Keratinocyte (primary cell): ENCODE data around the gene FOCAD. TPM values are rescaled to one million over a fixed set of nuclear protein-coding genes. Genes with fewer than 3 reads are reported as not detected.

Experiments
- DNase-seq: peaks from one replicate; pipeline ENCODE4 v3.0.0-alpha.2; 2011; ENCODE audit warnings: low read depth, missing footprints, low spot score
- FAIRE-seq: peaks from 2 replicates; lab custom pipeline; 2011; peaks lifted over from hg19 to GRCh38; lab: Jason Lieb, UNC
- H2AFZ ChIP-seq: 2 replicates; pipeline ENCODE4 v1.6.0; 2012; ENCODE audit warnings: low read length, control low read depth, inconsistent platforms; ENCODE audit not compliant: control insufficient read depth
- H3K27ac ChIP-seq: 2 replicates; pipeline ENCODE4 v1.5.1; 2011; ENCODE audit warnings: low read length; ENCODE audit not compliant: control insufficient read depth, insufficient read depth
- H3K27me3 ChIP-seq: 3 replicates; pipeline ENCODE4 v1.6.0; 2011; ENCODE audit warnings: low read length; ENCODE audit not compliant: control insufficient read depth, insufficient read depth; ENCODE audit errors: extremely low read depth
- H3K36me3 ChIP-seq, 2 experiments: 2 replicates in 1 of 2; 3 replicates in 1 of 2; pipeline ENCODE4 v1.5.1; 2011; ENCODE audit warnings: low read length in 2 of 2, mild to moderate bottlenecking in 1 of 2; ENCODE audit not compliant: control insufficient read depth in 2 of 2, insufficient read depth in 2 of 2; ENCODE audit errors: extremely low read depth in 1 of 2
- H3K4me1 ChIP-seq: 3 replicates; pipeline ENCODE4 v1.5.1; 2011; ENCODE audit warnings: low read length; ENCODE audit not compliant: control insufficient read depth, insufficient read depth; ENCODE audit errors: extremely low read depth
- H3K4me2 ChIP-seq: 3 replicates; pipeline ENCODE4 v1.6.0; 2011; ENCODE audit warnings: low read depth, low read length; ENCODE audit not compliant: control insufficient read depth, insufficient read depth; ENCODE audit errors: extremely low read depth
- H3K4me3 ChIP-seq, 3 experiments: fragments of 200-600 bp in 1 of 3; sonication (generic) in 1 of 3; 2 replicates in 2 of 3; 3 replicates in 1 of 3; pipeline ENCODE4 v1.5.1; 2011 to 2016; ENCODE audit warnings: low read length in 3 of 3, mild to moderate bottlenecking in 3 of 3, control low read depth in 2 of 3, inconsistent platforms in 1 of 3, low read depth in 1 of 3, mixed read lengths in 1 of 3, mixed run types in 1 of 3, moderate library complexity in 1 of 3; ENCODE audit not compliant: control insufficient read depth in 2 of 3, insufficient read depth in 2 of 3; ENCODE audit errors: extremely low read depth in 1 of 3
- H3K79me2 ChIP-seq: 2 replicates; pipeline ENCODE4 v1.6.0; 2012; ENCODE audit warnings: low read length; ENCODE audit not compliant: control insufficient read depth, insufficient read depth
- H3K9ac ChIP-seq: 3 replicates; pipeline ENCODE4 v1.6.0; 2011; ENCODE audit warnings: low read length; ENCODE audit not compliant: control insufficient read depth, insufficient read depth; ENCODE audit errors: extremely low read depth
- H3K9me1 ChIP-seq: 3 replicates; pipeline ENCODE4 v1.6.0; 2011; ENCODE audit warnings: low read length; ENCODE audit not compliant: control insufficient read depth, insufficient read depth; ENCODE audit errors: extremely low read depth
- H3K9me3 ChIP-seq: 2 replicates; pipeline ENCODE4 v1.5.1; 2012; ENCODE audit warnings: low read depth, low read length; ENCODE audit not compliant: control insufficient read depth
- H4K20me1 ChIP-seq: 3 replicates; pipeline ENCODE4 v1.6.0; 2011; ENCODE audit warnings: low read length; ENCODE audit not compliant: control insufficient read depth, insufficient read depth; ENCODE audit errors: extremely low read depth
- CTCF ChIP-seq, 3 experiments: IDR thresholded peaks in 1 of 3; conservative IDR thresholded peaks in 1 of 3; optimal IDR thresholded peaks in 1 of 3; 2 replicates in 2 of 3; 3 replicates in 1 of 3; pipeline versions ENCODE3 to v1.5.1; 2011; ENCODE audit warnings: low read length in 3 of 3, mild to moderate bottlenecking in 3 of 3, moderate library complexity in 2 of 3, control low read depth in 1 of 3, inconsistent platforms in 1 of 3; ENCODE audit not compliant: insufficient read depth in 2 of 3; ENCODE audit errors: extremely low read depth in 1 of 3
- EZH2 ChIP-seq: IDR thresholded peaks from one replicate; pipeline ENCODE4 v1.6.1; 2012; ENCODE audit warnings: inconsistent platforms, mild to moderate bottlenecking, low read length, moderate library complexity
- dilution Hi-C: fragments of 300-500 bp; cut with MboI; formaldehyde crosslinking; loops from one replicate; pipeline ENCODE4 v1.7.0; 2020; ENCODE audit warnings: low sequenced_read_pairs; ENCODE audit not compliant: extremely low pct_ligation_motif_present
- polyA plus RNA-seq, 5 experiments: library from polyadenylated mRNA; depleted of rRNA in 3 of 5; stranded (reverse) in 3 of 5; stranded (forward) in 1 of 5; unstranded in 1 of 5; fragments of >200 nt; gene quantifications; 1 replicate in 1 of 5; 2 replicates in 3 of 5; 3 replicates in 1 of 5; pipeline versions ENCODE4 v1.2.1 to v1.2.3, GENCODE V29; 2011 to 2012; ENCODE audit warnings: missing spikeins in 2 of 5, low read depth in 1 of 5, low replicate concordance in 1 of 5

The FOCAD gene
- polyA plus RNA-seq, 1 donor (not counting 4 experiments of a cell fraction or from before 2014, with no cell fraction given) = 33.1 TPM

GRCh38 chr9:20815923-20816703, 132.1 kb downstream of the FOCAD start:
- H3K79me2 ChIP-seq = no peaks in the 10 kb centered on the region

GRCh38 chr9:20823051-20823450, 139.0 kb downstream of the FOCAD start:
- Histone ChIP-seq H3K4me2 (no peak overlapping the region), H4K20me1 (no peaks in the 10 kb centered on the region), H3K9me1 (no peaks in the 10 kb centered on the region), H3K4me1 (no peaks in the 10 kb centered on the region), H3K27ac (no peak overlapping the region), H3K36me3 (no peaks in the 10 kb centered on the region), H2AFZ (no peak overlapping the region), H3K4me3 (no peak overlapping the region), H3K9ac (no peak overlapping the region), H3K9me3 (no peaks in the 10 kb centered on the region), H3K27me3 (no peaks in the 10 kb centered on the region), H3K79me2 (no peaks in the 10 kb centered on the region)
- FAIRE-seq (no peak), DNase-seq (no peak)
- dilution Hi-C loops = no loop called here
- TF ChIP-seq CTCF (optimal IDR thresholded peaks at IDR 0.05 in 1 of 3, IDR thresholded peaks at IDR 0.05 in 1 of 3, conservative IDR thresholded peaks at IDR 0.05 in 1 of 3; ENCODE audit: extremely low read depth in 1 of 3, insufficient read depth in 2 of 3, low read length in 3 of 3) (no peak), EZH2 (no peak)

More at GRCh38 chr9:20815923-20816703, 132.1 kb downstream of the FOCAD start:
- Histone ChIP-seq H3K27me3 (no peaks in the 10 kb centered on the region), H3K36me3 (no peaks in the 10 kb centered on the region), H3K4me2 (no peak overlapping the region), H3K9me3 (no peaks in the 10 kb centered on the region), H3K27ac (no peak overlapping the region), H3K9me1 (no peaks in the 10 kb centered on the region), H4K20me1 (no peaks in the 10 kb centered on the region), H2AFZ (no peak overlapping the region), H3K4me3 (no peak overlapping the region), H3K9ac (no peak overlapping the region), H3K4me1 (no peaks in the 10 kb centered on the region)
- no peak for FAIRE-seq
- no peak for DNase-seq
- no peak for TF ChIP-seq CTCF (optimal IDR thresholded peaks at IDR 0.05 in 1 of 3, IDR thresholded peaks at IDR 0.05 in 1 of 3, conservative IDR thresholded peaks at IDR 0.05 in 1 of 3; ENCODE audit: extremely low read depth in 1 of 3, insufficient read depth in 2 of 3, low read length in 3 of 3)
- TF ChIP-seq EZH2 = no peak
- dilution Hi-C loops = no loop called here
